ENCODE results near the gene MAN2B1. TPM values are rescaled to one million over a fixed set of nuclear protein-coding genes. Genes with fewer than 3 reads are reported as not detected.
"Not testable (repeated sequence)": the region's sequence is repeated elsewhere in the genome, so short reads cannot be mapped to it uniquely, and the experiment has no call there.

MAN2B1 gene
- polyA plus RNA-seq, 4 donors = 42.7 to 64.8 (median 51.0) TPM

- FAIRE-seq (no peak), DNase-seq (no peak)
- H3K4me1 ChIP-seq (ENCODE audit: control insufficient read depth in 3 of 3, insufficient read depth in 2 of 3, low read depth in 1 of 3, low read length in 2 of 3) = peaks cover 0 to 8% (median 0%) of the 10 kb centered on the region in 3 donors
- H3K4me3 ChIP-seq (ENCODE audit: low read depth in 1 of 3, low read length in 3 of 3) = no peak overlapping the region
- H3K36me3 ChIP-seq (ENCODE audit: control insufficient read depth in 3 of 3, insufficient read depth in 2 of 3, low read depth in 1 of 3, low read length in 3 of 3) = no peaks in the 10 kb centered on the region
- WGBS, 3 donors = 19 to 76% (median 56%) methylated on average over 13 of the region's 13 CpGs
- no peaks in the 10 kb centered on the region for H3K27me3 ChIP-seq (ENCODE audit: control insufficient read depth in 3 of 3, insufficient read depth in 3 of 3, low read length in 3 of 3)
- H3K27ac ChIP-seq (ENCODE audit: low read depth in 1 of 3, low read length in 2 of 3) = no peak overlapping the region
- no peaks in the 10 kb centered on the region for H3K9me3 ChIP-seq (ENCODE audit: control insufficient read depth in 2 of 2, insufficient read depth in 1 of 2, low read depth in 1 of 2, low read length in 1 of 2)
Measured at GRCh38 chr19:12636631-12637030, 29.9 kb downstream of the MAN2B1 start.

GRCh38 chr19:12629215-12629614 is 37.3 kb downstream of the MAN2B1 start:
- no peak for DNase-seq
- Histone ChIP-seq H3K4me1 (ENCODE audit: control insufficient read depth in 3 of 3, insufficient read depth in 2 of 3, low read depth in 1 of 3, low read length in 2 of 3) (no peaks in the 10 kb centered on the region), H3K27me3 (ENCODE audit: control insufficient read depth in 3 of 3, insufficient read depth in 3 of 3, low read length in 3 of 3) (no peaks in the 10 kb centered on the region), H3K9me3 (ENCODE audit: control insufficient read depth in 2 of 2, insufficient read depth in 1 of 2, low read depth in 1 of 2, low read length in 1 of 2) (peaks cover 0 to 44% of the 10 kb centered on the region in 2 donors), H3K36me3 (ENCODE audit: control insufficient read depth in 3 of 3, insufficient read depth in 2 of 3, low read depth in 1 of 3, low read length in 3 of 3) (peaks cover 18 to 45% (median 35%) of the 10 kb centered on the region in 3 donors), H3K4me3 (ENCODE audit: low read depth in 1 of 3, low read length in 3 of 3) (no peak overlapping the region), H3K27ac (ENCODE audit: low read depth in 1 of 3, low read length in 2 of 3) (no peak overlapping the region)
- WGBS, 3 donors = 89 to 99% (median 97%) methylated on average over 7 of the region's 7 CpGs
- FAIRE-seq = no peak

- WGBS, 3 donors = 97 to 99% (median 98%) methylated on average over 17 of the region's 17 CpGs
- no peaks in the 10 kb centered on the region for H3K27me3 ChIP-seq (ENCODE audit: control insufficient read depth in 3 of 3, insufficient read depth in 3 of 3, low read length in 3 of 3)
- peaks cover 18 to 53% (median 35%) of the 10 kb centered on the region in 3 donors for H3K36me3 ChIP-seq (ENCODE audit: control insufficient read depth in 3 of 3, insufficient read depth in 2 of 3, low read depth in 1 of 3, low read length in 3 of 3)
- FAIRE-seq = no peak
- H3K4me3 ChIP-seq (ENCODE audit: low read depth in 1 of 3, low read length in 3 of 3) = peak overlapping the region in 1 of 3 donors; percentile 15
- peaks cover 0 to 44% of the 10 kb centered on the region in 2 donors for H3K9me3 ChIP-seq (ENCODE audit: control insufficient read depth in 2 of 2, insufficient read depth in 1 of 2, low read depth in 1 of 2, low read length in 1 of 2)
- DNase-seq = no peak
- no peaks in the 10 kb centered on the region for H3K4me1 ChIP-seq (ENCODE audit: control insufficient read depth in 3 of 3, insufficient read depth in 2 of 3, low read depth in 1 of 3, low read length in 2 of 3)
- no peak overlapping the region for H3K27ac ChIP-seq (ENCODE audit: low read depth in 1 of 3, low read length in 2 of 3)
Measured at GRCh38 chr19:12628040-12629022, 38.2 kb downstream of the MAN2B1 start.

GRCh38 chr19:12626958-12627357 is 39.6 kb downstream of the MAN2B1 start:
- FAIRE-seq = no peak
- no peaks in the 10 kb centered on the region for H3K27me3 ChIP-seq (ENCODE audit: control insufficient read depth in 3 of 3, insufficient read depth in 3 of 3, low read length in 3 of 3)
- H3K36me3 ChIP-seq (ENCODE audit: control insufficient read depth in 3 of 3, insufficient read depth in 2 of 3, low read depth in 1 of 3, low read length in 3 of 3) = peaks cover 18 to 58% (median 37%) of the 10 kb centered on the region in 3 donors
- DNase-seq = no peak
- WGBS, 3 donors = 85 to 91% (median 87%) methylated on average over 8 of the region's 8 CpGs
- H3K4me3 ChIP-seq (ENCODE audit: low read depth in 1 of 3, low read length in 3 of 3) = no peak overlapping the region
- no peak overlapping the region for H3K27ac ChIP-seq (ENCODE audit: low read depth in 1 of 3, low read length in 2 of 3)
- H3K4me1 ChIP-seq (ENCODE audit: control insufficient read depth in 3 of 3, insufficient read depth in 2 of 3, low read depth in 1 of 3, low read length in 2 of 3) = no peaks in the 10 kb centered on the region
- H3K9me3 ChIP-seq (ENCODE audit: control insufficient read depth in 2 of 2, insufficient read depth in 1 of 2, low read depth in 1 of 2, low read length in 1 of 2) = peaks cover 0 to 54% of the 10 kb centered on the region in 2 donors

GRCh38 chr19:12623361-12624031 is 43.0 kb downstream of the MAN2B1 start:
- no peak for FAIRE-seq
- H3K4me3 ChIP-seq (ENCODE audit: low read depth in 1 of 3, low read length in 3 of 3) = no peak overlapping the region
- no peaks in the 10 kb centered on the region for H3K27me3 ChIP-seq (ENCODE audit: control insufficient read depth in 3 of 3, insufficient read depth in 3 of 3, low read length in 3 of 3)
- H3K4me1 ChIP-seq (ENCODE audit: control insufficient read depth in 3 of 3, insufficient read depth in 2 of 3, low read depth in 1 of 3, low read length in 2 of 3) = no peaks in the 10 kb centered on the region
- H3K9me3 ChIP-seq (ENCODE audit: control insufficient read depth in 2 of 2, insufficient read depth in 1 of 2, low read depth in 1 of 2, low read length in 1 of 2) = peaks cover 0 to 57% of the 10 kb centered on the region in 2 donors
- DNase-seq = no peak
- H3K27ac ChIP-seq (ENCODE audit: low read depth in 1 of 3, low read length in 2 of 3) = no peak overlapping the region
- peaks cover 18 to 54% (median 27%) of the 10 kb centered on the region in 3 donors for H3K36me3 ChIP-seq (ENCODE audit: control insufficient read depth in 3 of 3, insufficient read depth in 2 of 3, low read depth in 1 of 3, low read length in 3 of 3)
- WGBS, 3 donors = 92 to 98% (median 92%) methylated on average over 4 of the region's 4 CpGs

- not testable (repeated sequence) for H3K4me1 ChIP-seq (ENCODE audit: control insufficient read depth in 3 of 3, insufficient read depth in 2 of 3, low read depth in 1 of 3, low read length in 2 of 3); FAIRE-seq
- H3K36me3 ChIP-seq (ENCODE audit: control insufficient read depth in 3 of 3, insufficient read depth in 2 of 3, low read depth in 1 of 3, low read length in 3 of 3) = peaks cover 11 to 48% (median 14%) of the 10 kb centered on the region in 3 donors
Measured at GRCh38 chr19:12621253-12622024, 45.1 kb downstream of the MAN2B1 start.

GRCh38 chr19:12617646-12618045 is 48.9 kb downstream of the MAN2B1 start:
- no peak overlapping the region for H3K4me3 ChIP-seq (ENCODE audit: low read depth in 1 of 3, low read length in 3 of 3)
- peaks cover 0 to 6% (median 0%) of the 10 kb centered on the region in 3 donors for H3K4me1 ChIP-seq (ENCODE audit: control insufficient read depth in 3 of 3, insufficient read depth in 2 of 3, low read depth in 1 of 3, low read length in 2 of 3)
- FAIRE-seq (no peak), DNase-seq (no peak)
- no peaks in the 10 kb centered on the region for H3K27me3 ChIP-seq (ENCODE audit: control insufficient read depth in 3 of 3, insufficient read depth in 3 of 3, low read length in 3 of 3)
- no peak overlapping the region for H3K27ac ChIP-seq (ENCODE audit: low read depth in 1 of 3, low read length in 2 of 3)
- H3K36me3 ChIP-seq (ENCODE audit: control insufficient read depth in 3 of 3, insufficient read depth in 2 of 3, low read depth in 1 of 3, low read length in 3 of 3) = peaks cover 4 to 35% (median 4%) of the 10 kb centered on the region in 3 donors
- peaks cover 0 to 17% of the 10 kb centered on the region in 2 donors for H3K9me3 ChIP-seq (ENCODE audit: control insufficient read depth in 2 of 2, insufficient read depth in 1 of 2, low read depth in 1 of 2, low read length in 1 of 2)
- WGBS, 3 donors = 79 to 100% (median 86%) methylated on average over 4 of the region's 4 CpGs

More at GRCh38 chr19:12621253-12622024, 45.1 kb downstream of the MAN2B1 start:
- DNase-seq; H3K27me3 ChIP-seq (ENCODE audit: control insufficient read depth in 3 of 3, insufficient read depth in 3 of 3, low read length in 3 of 3); H3K27ac ChIP-seq (ENCODE audit: low read depth in 1 of 3, low read length in 2 of 3); H3K4me3 ChIP-seq (ENCODE audit: low read depth in 1 of 3, low read length in 3 of 3): not testable (repeated sequence)
- 76 to 95% (median 85%) methylated on average over 10 to 26 of the region's 26 CpGs for WGBS, 3 donors
- H3K9me3 ChIP-seq (ENCODE audit: control insufficient read depth in 2 of 2, insufficient read depth in 1 of 2, low read depth in 1 of 2, low read length in 1 of 2) = peaks cover 0 to 38% of the 10 kb centered on the region in 2 donors

GRCh38 chr19:12611361-12611699 is 55.2 kb downstream of the MAN2B1 start:
- Histone ChIP-seq H3K9me3 (ENCODE audit: control insufficient read depth in 2 of 2, insufficient read depth in 1 of 2, low read depth in 1 of 2, low read length in 1 of 2) (no peaks in the 10 kb centered on the region), H3K4me3 (ENCODE audit: low read depth in 1 of 3, low read length in 3 of 3) (peak overlapping the region; percentile 87 to 100 (median 99)), H3K27me3 (ENCODE audit: control insufficient read depth in 3 of 3, insufficient read depth in 3 of 3, low read length in 3 of 3) (no peaks in the 10 kb centered on the region), H3K36me3 (ENCODE audit: control insufficient read depth in 3 of 3, insufficient read depth in 2 of 3, low read depth in 1 of 3, low read length in 3 of 3) (peaks cover 1 to 41% (median 5%) of the 10 kb centered on the region in 3 donors), H3K27ac (ENCODE audit: low read depth in 1 of 3, low read length in 2 of 3) (peak overlapping the region; percentile 95 to 100 (median 99)), H3K4me1 (ENCODE audit: control insufficient read depth in 3 of 3, insufficient read depth in 2 of 3, low read depth in 1 of 3, low read length in 2 of 3) (peaks cover 0 to 6% (median 5%) of the 10 kb centered on the region in 3 donors)
- WGBS, 3 donors = 0 to 1% (median 0%) methylated on average over 10 of the region's 10 CpGs
- DNase-seq (peak; percentile 78 to 89), FAIRE-seq (no peak)
